Panc1 (cell line): ENCODE results near the gene SV2C.

ENCODE experiments used
- CTCF ChIP-seq: fragments of 450-650 bp; IDR thresholded peaks from 2 replicates; pipeline ENCODE4 v1.5.1; 2017; ENCODE audit warnings: mild to moderate bottlenecking
- REST ChIP-seq, 2 experiments: IDR thresholded peaks; 2 replicates each; pipeline ENCODE4 v1.6.1; 2011 to 2012; ENCODE audit warnings: low read depth in 2 of 2, control low read depth in 1 of 2, low read length in 1 of 2, mild to moderate bottlenecking in 1 of 2, moderate library complexity in 1 of 2; ENCODE audit not compliant: insufficient read depth in 1 of 2
- SIN3A ChIP-seq: IDR thresholded peaks from 2 replicates; pipeline ENCODE4 v1.6.1; 2012; ENCODE audit warnings: low read depth, mild to moderate bottlenecking, low read length, moderate library complexity, borderline replicate concordance; ENCODE audit not compliant: insufficient read depth

- TF ChIP-seq CTCF: no peak
- no peak for TF ChIP-seq REST (IDR thresholded peaks at IDR 0.05; ENCODE audit: insufficient read depth in 1 of 2, low read depth in 2 of 2, low read length in 1 of 2)
- TF ChIP-seq SIN3A: no peak
These were observed 293.7 kb downstream of the SV2C start for GRCh38 chr5:76376866-76377230.
